K562 (cell line): Measurements from ENCODE around the gene CALML6. TPM values are rescaled to one million over a fixed set of nuclear protein-coding genes. Genes with fewer than 3 reads are reported as not detected.

Experiments
- CHCHD3 ChIP-seq: fragments of 250-450 bp; sonication (Bioruptor Pico); IDR thresholded peaks from 2 replicates; pipeline ENCODE4 v2.1.2; 2022; ENCODE audit warnings: mild to moderate bottlenecking
- CXXC5 ChIP-seq: fragments of 250-450 bp; sonication (Bioruptor Pico); IDR thresholded peaks from 2 replicates; pipeline ENCODE4 v1.8.0; 2022; ENCODE audit warnings: inconsistent platforms, mild to moderate bottlenecking, moderate library complexity
- EWSR1 ChIP-seq: fragments of 450-650 bp; IDR thresholded peaks from 2 replicates; pipeline ENCODE4 v1.6.1; 2018; ENCODE audit warnings: borderline replicate concordance, mild to moderate bottlenecking, low read depth, moderate library complexity; ENCODE audit not compliant: partially characterized antibody
- MCM3 ChIP-seq: fragments of 450-650 bp; IDR thresholded peaks from 2 replicates; pipeline ENCODE4 v1.6.1; 2016
- MITF ChIP-seq: IDR thresholded peaks from 2 replicates; pipeline ENCODE4 v1.6.1; 2014; ENCODE audit warnings: antibody characterized with exemption
- MXD1 ChIP-seq: fragments of 250-450 bp; sonication (Bioruptor Pico); IDR thresholded peaks from 2 replicates; pipeline ENCODE4 v1.8.0; 2021; ENCODE audit warnings: borderline replicate concordance, mild to moderate bottlenecking, moderate library complexity; ENCODE audit not compliant: poor library complexity, severe bottlenecking
- NCOA1 ChIP-seq: fragments of 450-650 bp; IDR thresholded peaks from 2 replicates; pipeline ENCODE4 v1.6.1; 2016; ENCODE audit warnings: low read depth
- PATZ1 ChIP-seq: fragments of 250-450 bp; sonication (Bioruptor Pico); IDR thresholded peaks from 2 replicates; pipeline ENCODE4 v1.5.0; 2020; ENCODE audit warnings: mild to moderate bottlenecking, borderline replicate concordance
- PHB2 ChIP-seq: fragments of 450-650 bp; IDR thresholded peaks from 2 replicates; pipeline ENCODE4 v1.6.1; 2017; ENCODE audit warnings: low read depth
- PHF8 ChIP-seq: fragments of 200-600 bp; sonication (generic); IDR thresholded peaks from 2 replicates; pipeline ENCODE4 v1.6.1; 2012; ENCODE audit warnings: mixed run types, mild to moderate bottlenecking, inconsistent platforms, low read length, moderate library complexity, borderline replicate concordance
- PREB ChIP-seq: sonication (generic); formaldehyde crosslinking; IDR thresholded peaks from 2 replicates; pipeline ENCODE4 v1.8.1; 2023; ENCODE audit warnings: mild to moderate bottlenecking, missing genetic modification reagents
- PTTG1 ChIP-seq: fragments of 450-650 bp; IDR thresholded peaks from 2 replicates; pipeline ENCODE4 v1.6.1; 2016; ENCODE audit warnings: low read depth, mild to moderate bottlenecking, missing genetic modification characterization, missing compliant biosample characterization
- SIX5 ChIP-seq, 2 experiments: IDR thresholded peaks; 2 replicates each; pipeline ENCODE4 v1.6.1; 2011; ENCODE audit warnings: low read length in 2 of 2, borderline replicate concordance in 1 of 2, low read depth in 1 of 2, mild to moderate bottlenecking in 1 of 2, moderate library complexity in 1 of 2; ENCODE audit not compliant: insufficient read depth in 1 of 2
- SREBF1 ChIP-seq: fragments of 150-350 bp; IDR thresholded peaks from 2 replicates; pipeline ENCODE4 v1.6.1; 2014; ENCODE audit warnings: antibody characterized with exemption, low read depth, low read length, borderline replicate concordance
- SRSF7 ChIP-seq: fragments of 200-400 bp; formaldehyde crosslinking; optimal IDR thresholded peaks from 2 replicates; pipeline ENCODE3; 2017; ENCODE audit warnings: mild to moderate bottlenecking, low read depth, low read length
- TCFL5 ChIP-seq: fragments of 250-450 bp; sonication (Bioruptor Pico); conservative IDR thresholded peaks from 2 replicates; pipeline ENCODE4 v1.6.1; 2021; ENCODE audit warnings: mild to moderate bottlenecking, moderate library complexity, matching md5 sums
- ZNF239 ChIP-seq: fragments of 250-450 bp; sonication (Bioruptor Pico); IDR thresholded peaks from 2 replicates; pipeline ENCODE4 v1.4.0; 2020; ENCODE audit warnings: mild to moderate bottlenecking
- ZNF695 ChIP-seq: fragments of 450-650 bp; formaldehyde crosslinking; IDR thresholded peaks from 2 replicates; pipeline ENCODE4 v1.4.0; 2020; ENCODE audit warnings: mild to moderate bottlenecking, moderate library complexity
- ZNF79 ChIP-seq: fragments of 250-450 bp; sonication (Bioruptor Pico); IDR thresholded peaks from 2 replicates; pipeline ENCODE4 v1.4.0; 2020; ENCODE audit warnings: low read depth, mild to moderate bottlenecking, moderate library complexity
- polyA plus RNA-seq, 8 experiments: library from polyadenylated mRNA; depleted of rRNA in 4 of 8; stranded (reverse) in 5 of 8; unstranded in 3 of 8; fragments of >200 nt; fragmentation: Nextera tagmentation in 2 of 8; fragmentation: Illumina TruSeq in 1 of 8; extraction: Ambion mirVana in 2 of 8; extraction: Trizol in 1 of 8; gene quantifications; 2 replicates each; pipeline versions ENCODE4 v1.2.1 to v1.2.3, GENCODE V29; 2011 to 2014; ENCODE audit warnings: inconsistent platforms in 1 of 8, missing spikeins in 1 of 8
- total RNA-seq, 7 experiments: library from RNA; depleted of rRNA in 6 of 7; stranded (reverse); fragments of >200 nt in 6 of 7; fragmentation: Illumina TruSeq in 2 of 7; extraction: Trizol in 2 of 7; gene quantifications; 2 replicates each; pipeline versions ENCODE4 v1.2.1 to v1.2.3, GENCODE V29; 2011 to 2021; ENCODE audit warnings: low replicate concordance in 1 of 7

The CALML6 gene
- total and polyA plus RNA-seq, 9 of the 15 experiments (the other 6 are each of a cell fraction or from before 2014, with no cell fraction given) = 0.14 TPM; not detected in 8

- TF ChIP-seq PREB (CRISPR knock-in tag) (no peak), TCFL5 (CRISPR knock-in tag) (no peak), PHB2 (no peak), NCOA1 (no peak), CHCHD3 (CRISPR knock-in tag) (no peak), PTTG1 (tag) (no peak), MCM3 (no peak), PHF8 (peak; percentile 6; the same call in 1 of the 2 replicates), SIX5 (IDR thresholded peaks at IDR 0.05; ENCODE audit: borderline replicate concordance in 1 of 2, insufficient read depth in 1 of 2, low read depth in 1 of 2, low read length in 2 of 2) (no peak), ZNF695 (CRISPR knock-in tag) (no peak), PATZ1 (no peak), SREBF1 (no peak), ZNF79 (CRISPR knock-in tag) (no peak), EWSR1 (no peak), ZNF239 (CRISPR knock-in tag) (no peak), MITF (peak; percentile 39; the same call in 1 of the 2 replicates), MXD1 (no peak), SRSF7 (no peak), CXXC5 (peak; percentile 93)
These were observed 4.4 kb downstream of the CALML6 start (continued) for GRCh38 chr1:1919304-1920056.
